NCI-H446 (cell line): ENCODE results near the gene WDR11.

Experiments used
- DNase-seq, 2 experiments: peaks; one replicate each; lab custom pipeline; 2025; lab: John Stamatoyannopoulos, UW

Gene WDR11

GRCh38 chr10:120850911-120851865, at the start of gene WDR11:
Gene WDR11 (plus strand): TSS chr10:120851362. CDS start chr10:120851421, 59 bp downstream.
- DNase-seq: peak; percentile 49 to 90

- DNase-seq: no peak
Observed at GRCh38 chr10:120802935-120803334, 48.2 kb upstream of the WDR11 start.

DNA sequence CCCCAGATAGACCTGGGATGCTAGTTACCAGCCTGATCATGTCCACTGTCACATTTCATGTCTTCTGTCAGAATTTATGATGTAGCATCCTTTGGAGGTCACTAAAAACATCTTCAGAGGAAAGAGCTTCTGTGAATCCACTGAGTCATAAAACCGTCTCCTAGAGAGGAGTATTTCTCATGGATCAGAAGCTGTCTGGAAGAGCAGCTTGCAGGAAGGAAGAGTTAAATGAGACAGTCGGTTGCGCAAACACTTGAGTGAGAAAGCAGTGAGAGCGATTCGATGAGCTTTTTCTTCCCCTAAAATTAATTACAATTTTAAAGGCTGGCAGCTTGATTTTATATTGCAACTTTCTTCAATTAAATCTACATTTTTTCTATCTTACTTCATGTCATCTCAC, 47.2 kb upstream of the WDR11 start:
- no peak for DNase-seq

DNA sequence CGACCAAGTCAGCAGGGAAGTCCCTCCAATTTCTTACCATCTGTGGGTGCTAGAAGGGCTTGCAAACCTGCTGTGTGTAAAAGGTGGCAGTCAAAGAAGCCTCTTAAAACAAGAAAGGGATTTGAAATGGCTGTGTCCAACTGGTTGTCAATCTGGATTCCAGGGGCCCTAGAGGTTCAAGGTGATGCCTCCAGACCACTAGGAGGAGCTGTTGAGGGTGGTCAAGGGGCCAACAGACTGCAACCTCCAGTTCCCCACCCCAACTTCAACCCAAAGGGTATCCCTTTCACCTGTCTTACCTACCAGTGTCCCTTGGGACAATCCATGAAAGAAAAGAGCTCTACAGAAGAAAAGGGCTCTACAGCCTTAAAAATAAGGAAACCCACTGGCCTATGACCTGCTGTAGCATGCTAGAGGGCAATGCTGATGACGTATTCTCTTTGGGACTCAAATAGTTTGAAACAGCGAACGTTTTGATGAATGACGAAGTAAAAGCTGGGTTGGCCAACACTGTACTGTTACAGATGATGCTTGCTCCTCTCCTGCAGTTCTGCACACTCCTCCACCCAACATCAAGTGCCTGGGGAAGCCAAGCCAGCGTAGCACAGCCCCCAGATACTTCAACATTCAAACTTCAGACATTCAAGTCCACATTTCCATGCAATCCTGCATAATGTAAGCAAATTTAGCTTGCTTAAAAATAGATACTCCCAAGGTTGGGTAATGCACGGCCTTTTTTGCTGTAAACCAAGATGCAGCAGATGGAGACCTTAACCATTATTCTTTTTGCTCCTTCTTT, 45.9 kb upstream of the WDR11 start:
- no peak for DNase-seq

DNA sequence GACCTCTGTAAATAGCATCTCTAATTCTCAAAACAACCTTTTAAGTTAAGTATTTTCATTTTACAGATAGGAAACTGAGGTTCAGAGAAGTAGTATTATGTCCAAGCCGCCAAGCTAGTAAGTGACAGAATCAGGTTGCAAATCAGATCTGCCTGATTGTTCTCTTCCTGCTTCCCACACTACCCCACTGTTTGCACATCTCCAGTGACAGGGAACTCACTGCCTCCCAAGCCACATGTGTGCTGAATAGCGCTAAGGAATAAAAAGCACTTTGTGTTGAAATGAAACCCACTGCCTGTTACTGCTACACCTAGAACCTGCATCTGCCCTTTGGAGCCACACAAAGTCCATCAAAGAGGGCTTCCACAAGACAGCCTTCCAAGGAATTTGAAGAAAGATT, 45.1 kb upstream of the WDR11 start:
- no peak for DNase-seq

DNA sequence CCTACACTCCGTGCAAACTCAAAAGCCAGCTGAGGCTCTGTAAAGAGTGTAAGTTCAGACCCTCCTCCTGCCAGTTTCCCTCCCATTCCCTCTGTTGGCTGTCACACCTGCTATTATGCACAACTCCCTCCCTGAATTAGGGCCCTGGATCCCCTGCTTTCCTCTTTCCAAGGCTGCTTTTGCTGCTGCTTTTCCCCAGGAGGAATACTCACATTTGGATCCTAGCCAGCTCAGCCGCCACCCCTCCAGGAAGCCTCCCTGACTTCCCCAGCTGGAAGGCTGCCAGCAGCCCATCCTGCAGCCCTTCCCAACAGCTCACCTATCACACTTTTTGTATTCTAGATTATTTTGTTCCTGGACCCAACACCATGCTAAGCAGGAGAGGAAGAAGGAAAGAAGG, 40.9 kb upstream of the WDR11 start:
- DNase-seq: peak in 1 of 2 experiments; percentile 43

DNA sequence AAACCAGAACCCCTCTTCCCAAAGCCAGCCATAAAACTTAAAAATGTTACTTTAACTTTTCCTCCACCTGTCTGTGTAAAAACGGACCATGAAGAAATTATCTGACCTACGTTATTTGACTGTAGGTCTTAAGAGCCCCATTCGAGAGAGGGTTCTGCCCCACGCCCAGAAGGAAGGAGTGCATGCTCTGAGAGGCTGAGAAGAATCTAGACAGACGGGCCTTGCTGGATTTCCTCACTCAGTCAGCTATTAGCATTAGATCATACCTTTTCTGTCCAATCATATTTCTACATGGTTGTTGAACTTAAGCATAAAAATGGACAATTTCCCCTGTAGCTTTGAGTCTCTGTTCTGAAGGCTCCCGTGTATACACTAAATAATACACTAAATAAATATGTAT, 38.1 kb upstream of the WDR11 start:
- DNase-seq: no peak

GRCh38 chr10:120818301-120818700, 32.9 kb upstream of the WDR11 start:
- DNase-seq: peak in 1 of 2 experiments; percentile 42

DNA sequence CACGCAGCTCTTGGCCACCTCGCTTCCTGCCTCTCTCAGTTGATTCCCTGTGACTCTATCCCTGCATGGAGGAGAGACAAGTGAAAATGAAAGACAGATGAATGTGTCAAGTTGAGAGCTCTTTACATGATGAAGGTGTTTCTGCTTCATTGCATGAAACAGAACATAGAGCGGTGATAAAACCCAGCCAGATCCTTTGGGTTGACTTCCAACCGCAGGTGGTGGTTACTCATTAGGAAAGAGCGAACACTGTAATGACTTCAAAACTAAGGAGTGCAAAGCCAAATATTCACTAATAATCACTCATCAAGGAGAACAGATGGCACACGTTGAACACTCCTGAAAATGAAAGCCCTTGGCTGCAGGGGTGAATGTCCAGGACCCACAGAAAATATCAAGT, 31.8 kb upstream of the WDR11 start:
- DNase-seq: peak; percentile 91

DNA sequence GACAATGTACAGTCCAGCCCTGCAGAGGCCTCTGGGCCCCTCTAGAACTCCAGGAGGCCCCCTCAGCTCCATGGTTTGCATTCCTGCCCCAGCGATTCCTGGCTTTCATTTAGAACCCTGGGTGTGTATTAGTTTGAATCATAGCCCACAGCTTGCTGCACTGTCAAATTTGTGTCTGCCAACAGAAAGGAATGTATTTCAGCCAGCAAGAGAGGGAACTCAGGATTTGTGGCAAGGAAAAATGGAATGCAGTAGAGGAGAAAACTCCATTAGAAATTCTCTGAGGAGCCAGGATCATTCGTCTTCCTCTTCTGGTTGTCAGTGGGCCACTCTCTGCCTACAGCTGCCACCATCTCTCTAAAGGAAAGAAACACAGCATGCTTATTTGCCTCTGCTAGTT, 27.9 kb upstream of the WDR11 start:
- DNase-seq: peak; percentile 18 to 61

DNA sequence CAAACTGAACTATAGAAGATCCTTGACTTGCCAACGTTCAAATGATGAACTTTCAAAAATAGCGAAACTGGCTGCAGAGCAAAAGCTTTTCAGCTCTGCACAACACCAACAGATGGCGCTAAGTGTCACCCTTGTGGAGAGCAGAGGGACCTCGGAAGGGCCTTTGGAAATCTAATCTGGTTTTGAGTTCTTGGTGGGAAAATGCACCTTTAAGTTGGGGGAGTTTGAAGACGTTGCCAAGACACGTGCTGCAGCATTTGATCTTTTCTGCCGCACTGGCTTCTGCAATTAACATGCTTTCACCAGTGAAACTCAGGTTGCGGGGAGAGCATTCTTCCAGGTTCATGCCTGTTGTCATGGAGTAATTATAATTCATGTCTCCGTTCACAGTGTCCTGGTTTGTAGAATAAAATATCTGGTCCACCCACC, 26.3 kb upstream of the WDR11 start:
- DNase-seq: peak; percentile 46 to 73

- no peak for DNase-seq
Observed at GRCh38 chr10:120825878-120826769, 25.0 kb upstream of the WDR11 start.

DNA sequence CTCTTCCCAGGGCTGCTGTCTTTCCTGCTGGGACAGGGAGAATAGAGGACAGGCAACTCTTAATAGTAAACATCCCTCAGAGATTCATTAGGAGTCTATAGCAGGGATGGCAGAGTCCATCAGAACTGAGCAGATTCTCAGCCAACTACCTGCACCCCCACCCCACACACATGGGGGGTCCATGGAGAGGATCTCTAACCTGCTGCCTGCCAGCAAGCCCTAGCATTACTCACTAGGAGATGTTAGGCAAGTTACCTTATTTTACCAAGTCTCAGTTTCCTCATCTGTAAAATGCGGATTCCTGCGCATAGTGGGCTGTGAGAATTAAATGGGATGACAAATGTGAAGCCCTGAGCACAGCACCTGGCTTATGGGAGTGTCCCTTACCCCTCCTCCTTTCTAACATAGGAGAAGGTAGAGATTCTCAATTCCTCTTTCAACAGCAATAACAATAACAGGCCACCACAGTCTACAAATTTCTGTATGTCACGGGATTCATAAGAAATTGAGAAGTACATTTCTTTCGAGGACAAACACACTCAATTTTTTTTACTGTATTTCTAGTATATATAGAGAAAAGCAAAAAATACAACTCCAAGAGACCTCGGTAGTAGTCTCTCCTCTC, 23.8 kb upstream of the WDR11 start:
- no peak for DNase-seq

DNA sequence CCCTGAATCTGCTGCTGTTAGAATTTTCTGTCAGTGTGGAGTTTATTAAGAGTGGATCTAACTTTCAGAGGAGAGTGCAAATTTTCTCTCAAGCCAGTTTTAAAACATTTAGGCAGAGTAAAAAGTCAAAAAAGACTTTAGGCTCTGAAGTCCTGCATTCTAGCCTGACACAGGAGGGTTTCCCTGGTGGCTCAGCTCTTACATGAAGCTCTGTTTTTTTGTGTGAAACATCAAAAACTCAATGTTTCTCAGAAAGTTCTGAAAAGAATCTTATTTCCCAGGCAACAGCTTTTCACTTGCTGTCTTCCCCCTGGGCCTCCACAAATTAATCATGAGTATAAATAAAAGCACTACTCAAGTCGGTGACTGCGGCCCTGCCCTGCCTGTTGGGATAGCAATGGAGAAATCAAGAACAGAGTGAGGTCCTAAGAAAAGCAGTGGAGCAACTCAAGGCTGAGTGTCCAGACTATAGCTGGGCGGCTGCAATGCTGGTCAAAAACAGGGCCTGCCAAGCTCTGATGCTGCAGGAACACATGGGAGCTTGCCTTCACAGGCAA, 22.3 kb upstream of the WDR11 start:
- no peak for DNase-seq

- no peak for DNase-seq
Observed at GRCh38 chr10:120832106-120832505, 19.1 kb upstream of the WDR11 start.

- DNase-seq: no peak
Observed at GRCh38 chr10:120833222-120833928, 17.8 kb upstream of the WDR11 start.

DNA sequence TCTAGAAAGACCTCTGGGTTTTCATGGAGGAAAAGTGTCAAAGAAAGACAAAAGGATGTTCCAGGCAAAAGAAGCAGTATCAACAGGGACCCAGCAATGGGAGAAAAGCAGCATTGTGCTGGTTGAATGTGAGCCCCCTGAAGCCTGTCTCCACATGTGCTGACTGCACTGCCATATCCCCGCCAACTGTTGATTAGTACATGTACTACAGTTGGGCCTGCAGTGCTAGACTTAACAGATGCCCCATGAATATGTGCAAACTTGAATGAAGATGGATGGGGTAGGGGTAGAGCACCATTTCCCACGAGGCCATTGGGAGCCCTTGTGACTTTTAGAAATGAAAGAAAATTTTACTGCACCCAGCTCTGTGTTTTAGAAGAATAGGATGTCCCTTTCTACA, 15.6 kb upstream of the WDR11 start:
- no peak for DNase-seq

DNA sequence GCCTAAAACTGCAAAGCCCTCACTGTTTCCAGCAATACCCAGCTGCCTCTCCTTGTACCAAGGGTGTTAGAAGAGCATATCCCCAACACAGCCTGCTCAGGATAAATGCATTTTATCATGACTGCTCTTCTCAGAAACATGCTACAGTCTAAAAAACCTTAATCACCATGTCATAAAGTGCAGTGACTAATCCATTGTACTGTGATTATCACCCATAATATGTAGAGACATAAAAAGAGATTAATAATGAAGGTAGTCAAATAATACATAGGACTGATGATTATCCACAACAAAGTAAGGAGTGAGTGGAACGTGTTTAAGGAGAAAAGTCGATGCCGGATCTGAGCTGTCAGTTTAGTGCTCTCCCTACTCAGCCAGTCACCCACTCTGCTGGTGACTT, 12.2 kb upstream of the WDR11 start:
- DNase-seq: no peak

GRCh38 chr10:120841522-120842189, 9.5 kb upstream of the WDR11 start:
- DNase-seq: no peak

GRCh38 chr10:120854388-120854787, 3.2 kb downstream of the WDR11 start:
- no peak for DNase-seq
